Nephron progenitor cell (in vitro differentiated cells): ENCODE measurements around the gene SLC5A2.
A peak's percentile ranks its signal among the peaks of the same experiment; 100 is the strongest.

Source experiments
- DNase-seq: peaks from one replicate; pipeline ENCODE4 v3.0.0; 2021
- H3K27ac Mint-ChIP-seq: 2 replicates; pipeline ENCODE4 v1.8.0; 2021; ENCODE audit warnings: mild to moderate bottlenecking, moderate library complexity, mixed read lengths
- H3K27me3 Mint-ChIP-seq: 2 replicates; pipeline ENCODE4 v1.8.0; 2021; ENCODE audit warnings: mild to moderate bottlenecking, low read depth, mixed read lengths; ENCODE audit not compliant: poor library complexity
- H3K36me3 Mint-ChIP-seq: 2 replicates; pipeline ENCODE4 v1.8.0; 2021; ENCODE audit warnings: low read depth, mixed read lengths
- H3K4me1 Mint-ChIP-seq: 2 replicates; pipeline ENCODE4 v1.8.0; 2021; ENCODE audit warnings: mixed read lengths
- H3K4me3 Mint-ChIP-seq: 2 replicates; pipeline ENCODE4 v1.8.0; 2021; ENCODE audit warnings: mild to moderate bottlenecking, moderate library complexity, mixed read lengths
- H3K9me3 Mint-ChIP-seq: 2 replicates; pipeline ENCODE4 v1.8.0; 2021; ENCODE audit warnings: mild to moderate bottlenecking, moderate library complexity, mixed read lengths
- TF ChIP-seq, protein P1 (sequence below): fragments of 200-600 bp; sonication (generic); IDR thresholded peaks from 2 replicates; pipeline ENCODE4 v1.5.0; 2021; ENCODE audit warnings: antibody characterized with exemption

The SLC5A2 gene

DNA sequence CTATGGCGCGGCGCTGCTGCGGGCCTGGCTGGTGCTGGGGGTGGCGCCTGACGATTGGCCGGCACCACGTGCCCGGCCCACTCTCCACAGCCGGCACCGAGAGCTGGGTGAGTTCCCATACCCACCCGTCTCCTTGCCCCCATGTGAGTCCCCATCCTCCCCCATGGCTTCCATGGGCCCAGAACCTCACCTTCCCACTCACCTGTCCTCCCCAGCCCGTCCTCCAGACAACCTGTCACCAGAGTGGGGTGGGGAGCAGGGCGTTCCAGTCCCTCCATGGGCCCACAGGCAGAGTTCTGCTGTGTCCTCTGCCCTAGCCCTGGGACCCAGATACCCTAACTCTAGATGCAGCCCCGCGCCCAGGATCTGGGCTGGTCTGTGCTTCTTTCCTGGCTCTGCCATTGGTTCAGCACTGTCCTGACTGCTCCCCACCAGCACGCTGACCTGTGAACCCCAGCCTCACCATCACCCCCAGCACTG is 18.1 kb upstream of the SLC5A2 start:
- Mint-ChIP-seq H3K9me3 (no peaks in the 10 kb centered on the region), H3K36me3 (peaks cover 23% of the 10 kb centered on the region), H3K4me3 (no peak overlapping the region), H3K4me1 (peaks cover 14% of the 10 kb centered on the region), H3K27ac (no peak overlapping the region), H3K27me3 (peaks cover 1% of the 10 kb centered on the region)
- TF ChIP-seq, protein P1, sequence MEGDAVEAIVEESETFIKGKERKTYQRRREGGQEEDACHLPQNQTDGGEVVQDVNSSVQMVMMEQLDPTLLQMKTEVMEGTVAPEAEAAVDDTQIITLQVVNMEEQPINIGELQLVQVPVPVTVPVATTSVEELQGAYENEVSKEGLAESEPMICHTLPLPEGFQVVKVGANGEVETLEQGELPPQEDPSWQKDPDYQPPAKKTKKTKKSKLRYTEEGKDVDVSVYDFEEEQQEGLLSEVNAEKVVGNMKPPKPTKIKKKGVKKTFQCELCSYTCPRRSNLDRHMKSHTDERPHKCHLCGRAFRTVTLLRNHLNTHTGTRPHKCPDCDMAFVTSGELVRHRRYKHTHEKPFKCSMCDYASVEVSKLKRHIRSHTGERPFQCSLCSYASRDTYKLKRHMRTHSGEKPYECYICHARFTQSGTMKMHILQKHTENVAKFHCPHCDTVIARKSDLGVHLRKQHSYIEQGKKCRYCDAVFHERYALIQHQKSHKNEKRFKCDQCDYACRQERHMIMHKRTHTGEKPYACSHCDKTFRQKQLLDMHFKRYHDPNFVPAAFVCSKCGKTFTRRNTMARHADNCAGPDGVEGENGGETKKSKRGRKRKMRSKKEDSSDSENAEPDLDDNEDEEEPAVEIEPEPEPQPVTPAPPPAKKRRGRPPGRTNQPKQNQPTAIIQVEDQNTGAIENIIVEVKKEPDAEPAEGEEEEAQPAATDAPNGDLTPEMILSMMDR = no peak
- DNase-seq = no peak

DNA sequence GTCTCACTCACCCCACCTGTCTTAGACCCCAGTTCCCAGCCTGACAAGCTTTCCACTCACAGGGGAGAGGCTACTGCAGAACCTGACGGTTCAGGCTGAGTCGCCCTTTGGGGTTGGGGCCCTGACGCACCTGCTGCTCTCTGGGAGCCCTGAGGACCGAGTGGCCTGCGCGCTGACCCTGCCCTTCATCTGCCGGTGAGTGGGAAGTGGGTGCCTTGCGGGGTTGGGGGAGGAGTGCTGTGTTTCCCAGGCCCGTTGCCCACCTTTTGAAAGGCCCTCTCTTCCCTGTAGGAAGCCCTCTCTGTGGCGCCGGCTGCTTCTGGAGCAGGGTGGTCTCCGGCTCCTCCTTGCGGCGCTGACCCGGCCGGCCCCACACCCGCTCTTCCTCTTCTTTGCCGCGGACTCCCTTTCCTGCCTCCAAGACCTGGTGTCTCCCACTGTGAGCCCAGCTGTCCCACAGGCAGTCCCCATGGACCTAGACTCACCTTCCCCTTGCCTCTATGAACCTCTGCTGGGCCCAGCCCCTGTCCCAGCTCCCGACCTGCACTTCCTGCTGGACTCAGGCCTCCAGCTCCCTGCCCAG is 17.0 kb upstream of the SLC5A2 start:
- no peak for DNase-seq
- H3K4me3 Mint-ChIP-seq = no peak overlapping the region
- H3K4me1 Mint-ChIP-seq = peaks cover 6% of the 10 kb centered on the region
- TF ChIP-seq, protein P1 = no peak
- H3K27me3 Mint-ChIP-seq = peaks cover 3% of the 10 kb centered on the region
- no peak overlapping the region for H3K27ac Mint-ChIP-seq
- peaks cover 23% of the 10 kb centered on the region for H3K36me3 Mint-ChIP-seq
- H3K9me3 Mint-ChIP-seq = no peaks in the 10 kb centered on the region

DNA sequence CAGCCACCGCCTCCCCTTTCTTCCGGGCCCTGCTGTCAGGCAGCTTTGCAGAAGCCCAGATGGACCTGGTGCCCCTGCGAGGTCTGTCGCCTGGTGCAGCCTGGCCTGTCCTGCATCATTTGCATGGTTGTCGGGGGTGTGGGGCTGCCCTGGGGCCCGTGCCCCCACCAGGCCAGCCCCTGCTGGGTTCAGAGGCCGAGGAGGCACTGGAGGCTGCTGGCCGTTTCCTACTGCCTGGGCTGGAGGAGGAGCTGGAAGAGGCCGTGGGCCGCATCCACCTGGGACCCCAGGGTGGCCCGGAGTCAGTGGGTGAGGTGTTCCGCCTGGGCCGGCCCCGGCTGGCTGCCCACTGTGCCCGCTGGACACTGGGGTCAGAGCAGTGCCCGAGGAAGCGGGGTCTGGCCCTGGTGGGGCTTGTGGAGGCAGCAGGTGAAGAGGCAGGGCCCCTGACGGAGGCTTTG is 16.5 kb upstream of the SLC5A2 start:
- Mint-ChIP-seq H3K27me3 (peaks cover 7% of the 10 kb centered on the region), H3K4me3 (no peak overlapping the region), H3K27ac (no peak overlapping the region), H3K9me3 (no peaks in the 10 kb centered on the region), H3K36me3 (peaks cover 23% of the 10 kb centered on the region), H3K4me1 (peaks cover 6% of the 10 kb centered on the region)
- DNase-seq = no peak
- TF ChIP-seq, protein P1 = no peak

DNA sequence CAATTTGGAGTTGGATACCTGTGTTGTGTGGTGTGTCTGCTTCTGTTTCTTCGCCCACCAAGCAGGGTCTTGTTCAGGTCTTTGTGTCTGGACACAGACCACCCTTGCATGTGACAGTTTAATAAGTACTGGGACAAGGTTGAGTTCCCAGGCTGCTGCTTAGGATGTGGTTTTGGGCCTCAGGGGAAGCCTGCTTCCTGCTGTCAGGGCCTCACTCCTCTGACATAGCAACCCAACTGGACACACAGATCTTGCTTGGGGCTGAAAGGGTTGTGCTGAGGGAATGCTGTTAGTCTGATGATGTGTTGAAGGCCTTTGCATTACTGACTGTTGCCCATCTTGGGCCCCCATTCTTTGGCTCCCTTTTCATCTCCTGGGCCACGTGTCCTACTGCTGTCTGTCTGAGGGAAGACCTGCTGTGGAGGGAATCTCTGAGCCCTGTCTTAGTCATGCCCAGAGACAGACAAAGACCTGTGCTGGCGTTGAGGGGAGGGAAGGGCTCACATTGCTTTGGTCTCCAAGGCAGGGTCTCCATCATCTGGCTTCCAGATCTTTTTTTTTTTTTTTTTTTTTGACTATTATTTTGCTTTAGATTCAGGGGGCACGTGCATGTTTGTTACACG is 15.7 kb upstream of the SLC5A2 start:
- Mint-ChIP-seq H3K27ac (peak overlapping the region; percentile 19), H3K4me1 (peaks cover 8% of the 10 kb centered on the region), H3K4me3 (no peak overlapping the region), H3K9me3 (no peaks in the 10 kb centered on the region), H3K36me3 (peaks cover 23% of the 10 kb centered on the region), H3K27me3 (peaks cover 9% of the 10 kb centered on the region)
- DNase-seq = no peak
- TF ChIP-seq, protein P1 = no peak

- Mint-ChIP-seq H3K4me3 (no peak overlapping the region), H3K9me3 (no peaks in the 10 kb centered on the region), H3K27me3 (peaks cover 13% of the 10 kb centered on the region), H3K36me3 (peaks cover 23% of the 10 kb centered on the region), H3K27ac (no peak overlapping the region), H3K4me1 (peaks cover 12% of the 10 kb centered on the region)
- TF ChIP-seq, protein P1 = no peak
- no peak for DNase-seq
Measured at GRCh38 chr16:31467858-31468257, 15.1 kb upstream of the SLC5A2 start.

DNA sequence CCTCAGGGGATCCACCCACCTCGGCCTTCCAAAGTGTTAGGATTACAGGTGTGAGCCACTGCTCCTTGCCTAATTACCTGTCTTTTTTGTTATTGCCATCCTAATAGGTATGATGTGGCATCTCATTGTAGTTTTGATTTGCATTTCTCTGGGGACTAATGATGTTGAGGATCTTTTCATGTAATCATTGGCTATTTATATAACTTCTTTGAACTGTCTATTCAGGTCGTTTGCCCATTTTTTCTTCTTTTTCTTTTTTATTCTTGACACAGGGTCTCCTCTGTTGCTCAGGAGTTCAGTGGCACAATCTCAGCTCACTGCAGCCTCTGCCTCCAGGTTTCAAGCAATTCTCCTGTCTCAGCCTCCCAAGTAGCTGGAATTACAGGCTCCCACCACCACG is 12.3 kb upstream of the SLC5A2 start:
- H3K4me1 Mint-ChIP-seq = peaks cover 12% of the 10 kb centered on the region
- DNase-seq = no peak
- no peaks in the 10 kb centered on the region for H3K9me3 Mint-ChIP-seq
- H3K27ac Mint-ChIP-seq = no peak overlapping the region
- H3K36me3 Mint-ChIP-seq = peaks cover 14% of the 10 kb centered on the region
- H3K4me3 Mint-ChIP-seq = peak overlapping the region; percentile 85
- TF ChIP-seq, protein P1 = no peak
- peaks cover 39% of the 10 kb centered on the region for H3K27me3 Mint-ChIP-seq
